ENCODE measurements around the gene XCL1. TPM values are rescaled to one million over a fixed set of nuclear protein-coding genes. Genes with fewer than 3 reads are reported as not detected.

Gene XCL1
- total RNA-seq, 1 experiment from 2014 or later = not detected

GRCh38 chr1:168550971-168551370 is 25.4 kb upstream of the XCL1 start:
- DNase-seq (ENCODE audit: low read depth, low spot score) = no peak
- Histone ChIP-seq H3K4me2 (ENCODE audit: low read length) (no peak overlapping the region), H3K4me3 (replicated peaks in 1 of 2; ENCODE audit: low read depth in 1 of 2, low read length in 2 of 2) (no peak overlapping the region), H2AFZ (ENCODE audit: low read depth, low read length, poor library complexity, severe bottlenecking) (no peak overlapping the region), H3K27ac (ENCODE audit: low read depth, low read length) (no peak overlapping the region), H3K36me3 (ENCODE audit: control insufficient read depth in 1 of 2, insufficient read depth in 2 of 2, low read length in 2 of 2) (no peaks in the 10 kb centered on the region), H3K4me1 (ENCODE audit: control insufficient read depth in 1 of 2, insufficient read depth in 2 of 2, low read length in 2 of 2) (no peaks in the 10 kb centered on the region), H3K9me2 (ENCODE audit: insufficient read depth) (no peaks in the 10 kb centered on the region), H3K9ac (ENCODE audit: low read length) (no peak overlapping the region), H4K20me1 (ENCODE audit: insufficient read depth) (no peaks in the 10 kb centered on the region), H3K9me3 (ENCODE audit: control insufficient read depth in 1 of 2, insufficient read depth in 1 of 2, low read depth in 1 of 2, low read length in 2 of 2) (no peaks in the 10 kb centered on the region), H3K27me3 (ENCODE audit: insufficient read depth, low read length) (no peaks in the 10 kb centered on the region), H3K79me2 (ENCODE audit: insufficient read depth, low read length) (no peaks in the 10 kb centered on the region)
- BruUV-seq (replicated peaks) = no TSS peak
- TF ChIP-seq EZH2 (IDR thresholded peaks at IDR 0.05) (no peak), YY1 (IDR thresholded peaks at IDR 0.05; ENCODE audit: extremely low read depth, insufficient replicate concordance, low read depth, low read length) (no peak), ZBTB33 (IDR thresholded peaks at IDR 0.05; ENCODE audit: extremely low read depth, insufficient replicate concordance, low read length) (no peak), SIN3A (IDR thresholded peaks at IDR 0.05; ENCODE audit: low read depth) (no peak), ATF3 (IDR thresholded peaks at IDR 0.05) (no peak), SRF (IDR thresholded peaks at IDR 0.05; ENCODE audit: low read depth) (no peak), RAD21 (IDR thresholded peaks at IDR 0.05; ENCODE audit: low read depth) (no peak), TCF7L2 (IDR thresholded peaks at IDR 0.05; ENCODE audit: borderline replicate concordance, extremely low read depth, insufficient read depth, insufficient read length) (no peak), ZFX (IDR thresholded peaks at IDR 0.05) (no peak), FOSL1 (IDR thresholded peaks at IDR 0.05; ENCODE audit: low read depth) (no peak), ZNF274 (IDR thresholded peaks at IDR 0.05; ENCODE audit: low read depth, low read length) (no peak), EZH2phosphoT487 (IDR thresholded peaks at IDR 0.05; ENCODE audit: borderline replicate concordance) (no peak), POLR2A (IDR thresholded peaks at IDR 0.05; ENCODE audit: borderline replicate concordance, extremely low read depth, insufficient read depth, insufficient read length) (no peak), ELF1 (IDR thresholded peaks at IDR 0.05; ENCODE audit: borderline replicate concordance, low read depth) (no peak), SP1 (IDR thresholded peaks at IDR 0.05; ENCODE audit: low read depth) (no peak)
- TF ChIP-seq, protein P1, sequence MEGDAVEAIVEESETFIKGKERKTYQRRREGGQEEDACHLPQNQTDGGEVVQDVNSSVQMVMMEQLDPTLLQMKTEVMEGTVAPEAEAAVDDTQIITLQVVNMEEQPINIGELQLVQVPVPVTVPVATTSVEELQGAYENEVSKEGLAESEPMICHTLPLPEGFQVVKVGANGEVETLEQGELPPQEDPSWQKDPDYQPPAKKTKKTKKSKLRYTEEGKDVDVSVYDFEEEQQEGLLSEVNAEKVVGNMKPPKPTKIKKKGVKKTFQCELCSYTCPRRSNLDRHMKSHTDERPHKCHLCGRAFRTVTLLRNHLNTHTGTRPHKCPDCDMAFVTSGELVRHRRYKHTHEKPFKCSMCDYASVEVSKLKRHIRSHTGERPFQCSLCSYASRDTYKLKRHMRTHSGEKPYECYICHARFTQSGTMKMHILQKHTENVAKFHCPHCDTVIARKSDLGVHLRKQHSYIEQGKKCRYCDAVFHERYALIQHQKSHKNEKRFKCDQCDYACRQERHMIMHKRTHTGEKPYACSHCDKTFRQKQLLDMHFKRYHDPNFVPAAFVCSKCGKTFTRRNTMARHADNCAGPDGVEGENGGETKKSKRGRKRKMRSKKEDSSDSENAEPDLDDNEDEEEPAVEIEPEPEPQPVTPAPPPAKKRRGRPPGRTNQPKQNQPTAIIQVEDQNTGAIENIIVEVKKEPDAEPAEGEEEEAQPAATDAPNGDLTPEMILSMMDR (IDR thresholded peaks at IDR 0.05 in 2 of 3, conservative IDR thresholded peaks at IDR 0.05 in 1 of 3; ENCODE audit: borderline replicate concordance in 1 of 3, insufficient read depth in 1 of 3, low read depth in 2 of 3, low read length in 2 of 3) = no peak
- TF ChIP-seq, protein P2, sequence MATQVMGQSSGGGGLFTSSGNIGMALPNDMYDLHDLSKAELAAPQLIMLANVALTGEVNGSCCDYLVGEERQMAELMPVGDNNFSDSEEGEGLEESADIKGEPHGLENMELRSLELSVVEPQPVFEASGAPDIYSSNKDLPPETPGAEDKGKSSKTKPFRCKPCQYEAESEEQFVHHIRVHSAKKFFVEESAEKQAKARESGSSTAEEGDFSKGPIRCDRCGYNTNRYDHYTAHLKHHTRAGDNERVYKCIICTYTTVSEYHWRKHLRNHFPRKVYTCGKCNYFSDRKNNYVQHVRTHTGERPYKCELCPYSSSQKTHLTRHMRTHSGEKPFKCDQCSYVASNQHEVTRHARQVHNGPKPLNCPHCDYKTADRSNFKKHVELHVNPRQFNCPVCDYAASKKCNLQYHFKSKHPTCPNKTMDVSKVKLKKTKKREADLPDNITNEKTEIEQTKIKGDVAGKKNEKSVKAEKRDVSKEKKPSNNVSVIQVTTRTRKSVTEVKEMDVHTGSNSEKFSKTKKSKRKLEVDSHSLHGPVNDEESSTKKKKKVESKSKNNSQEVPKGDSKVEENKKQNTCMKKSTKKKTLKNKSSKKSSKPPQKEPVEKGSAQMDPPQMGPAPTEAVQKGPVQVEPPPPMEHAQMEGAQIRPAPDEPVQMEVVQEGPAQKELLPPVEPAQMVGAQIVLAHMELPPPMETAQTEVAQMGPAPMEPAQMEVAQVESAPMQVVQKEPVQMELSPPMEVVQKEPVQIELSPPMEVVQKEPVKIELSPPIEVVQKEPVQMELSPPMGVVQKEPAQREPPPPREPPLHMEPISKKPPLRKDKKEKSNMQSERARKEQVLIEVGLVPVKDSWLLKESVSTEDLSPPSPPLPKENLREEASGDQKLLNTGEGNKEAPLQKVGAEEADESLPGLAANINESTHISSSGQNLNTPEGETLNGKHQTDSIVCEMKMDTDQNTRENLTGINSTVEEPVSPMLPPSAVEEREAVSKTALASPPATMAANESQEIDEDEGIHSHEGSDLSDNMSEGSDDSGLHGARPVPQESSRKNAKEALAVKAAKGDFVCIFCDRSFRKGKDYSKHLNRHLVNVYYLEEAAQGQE (IDR thresholded peaks at IDR 0.05; ENCODE audit: low read depth) = no peak
- ChIA-PET POLR2A (no interaction called here), CTCF (no interaction called here), RAD21 (ENCODE audit: low non-redundant PET in 1 of 2, low total read pairs in 2 of 2, uncharacterized antibody in 2 of 2, unreplicated experiment in 2 of 2) (no interaction called here)
- ATAC-seq = no peak
- intact Hi-C loops (cut with micrococcal nuclease) = no loop called here
